ENCODE results near the gene MEN1.

Gene MEN1

DNA sequence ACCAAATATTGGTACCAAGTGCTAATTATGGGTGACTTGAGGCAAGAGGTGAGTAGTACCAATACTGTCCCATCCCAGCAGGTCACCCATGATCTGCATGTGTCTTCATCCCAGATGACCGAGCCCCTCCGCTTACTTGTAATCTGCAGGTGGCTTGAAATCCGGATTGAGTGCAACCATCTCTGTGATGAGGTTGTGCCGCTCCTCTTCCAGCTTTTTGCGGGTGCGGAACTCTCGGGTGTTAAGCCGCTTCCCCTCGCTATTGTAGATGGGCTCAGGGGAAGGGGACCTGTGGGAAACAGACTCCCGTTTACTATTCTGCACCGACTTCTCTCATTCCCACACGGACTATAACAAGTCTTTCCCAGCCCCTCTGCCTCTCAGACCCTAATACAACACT is 40.2 kb downstream of the MEN1 start:
- H3K36me3 ChIP-seq (ENCODE audit: control insufficient read depth in 1 of 2, insufficient read depth in 2 of 2, low read length in 2 of 2), result peaks cover 83 to 88% of the 10 kb centered on the region in 2 donors
- H3K27me3 ChIP-seq (ENCODE audit: low read depth, low read length), result no peaks in the 10 kb centered on the region
- peaks cover 0 to 40% of the 10 kb centered on the region in 2 donors for H3K4me1 ChIP-seq (ENCODE audit: control insufficient read depth in 1 of 2, insufficient read depth in 2 of 2, low read length in 2 of 2)
- no peak overlapping the region for H3K4me3 ChIP-seq (ENCODE audit: low read depth in 1 of 2, low read length in 2 of 2)
- H3K9me3 ChIP-seq (ENCODE audit: control insufficient read depth in 1 of 2, low read length in 2 of 2), result no peaks in the 10 kb centered on the region
- H3K27ac ChIP-seq (ENCODE audit: low read length), result no peak overlapping the region

DNA sequence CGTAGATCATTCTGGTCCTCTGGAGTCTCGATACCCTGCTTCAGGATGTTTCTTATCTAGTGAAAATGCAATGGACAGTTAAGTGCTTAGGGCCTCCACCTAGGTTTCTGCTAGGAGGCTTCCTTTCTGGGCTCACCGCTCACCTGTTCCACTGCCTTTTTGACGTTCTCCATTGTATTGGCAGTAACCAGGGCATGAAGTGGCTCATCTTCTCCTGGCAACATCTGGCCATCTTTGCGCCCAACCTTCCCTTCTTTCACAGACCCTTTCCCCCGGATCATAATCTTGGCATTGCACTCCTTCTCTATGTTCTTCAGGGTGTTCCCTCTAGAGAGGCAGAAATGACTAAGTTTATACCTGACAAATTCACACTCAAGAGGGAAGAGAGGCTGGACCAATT is 41.1 kb downstream of the MEN1 start:
- Histone ChIP-seq H3K27me3 (ENCODE audit: low read depth, low read length) (no peaks in the 10 kb centered on the region), H3K27ac (ENCODE audit: low read length) (no peak overlapping the region), H3K4me3 (ENCODE audit: low read depth in 1 of 2, low read length in 2 of 2) (no peak overlapping the region), H3K9me3 (ENCODE audit: control insufficient read depth in 1 of 2, low read length in 2 of 2) (no peaks in the 10 kb centered on the region), H3K4me1 (ENCODE audit: control insufficient read depth in 1 of 2, insufficient read depth in 2 of 2, low read length in 2 of 2) (peaks cover 8 to 43% of the 10 kb centered on the region in 2 donors), H3K36me3 (ENCODE audit: control insufficient read depth in 1 of 2, insufficient read depth in 2 of 2, low read length in 2 of 2) (peaks cover 84 to 92% of the 10 kb centered on the region in 2 donors)

DNA sequence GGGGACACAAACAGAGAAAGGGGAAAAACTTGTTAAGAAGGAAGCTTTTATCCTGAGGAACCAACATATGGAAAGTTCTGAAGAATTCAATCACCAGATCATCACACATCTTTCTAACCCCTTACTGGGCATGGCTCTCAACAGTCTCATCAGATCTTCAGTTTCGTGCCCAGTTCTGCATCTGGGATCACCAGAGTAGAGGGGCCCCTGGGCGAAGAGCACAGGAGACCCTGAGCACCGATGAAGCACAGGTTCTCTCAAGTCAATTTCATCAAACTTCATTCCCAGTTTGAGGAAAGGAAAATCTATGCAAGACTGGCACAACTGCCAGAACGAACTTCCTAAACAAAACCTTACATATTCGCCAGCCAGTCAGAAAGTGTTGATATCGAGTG is 42.1 kb downstream of the MEN1 start:
- Histone ChIP-seq H3K36me3 (ENCODE audit: control insufficient read depth in 1 of 2, insufficient read depth in 2 of 2, low read length in 2 of 2) (peaks cover 86 to 90% of the 10 kb centered on the region in 2 donors), H3K4me1 (ENCODE audit: control insufficient read depth in 1 of 2, insufficient read depth in 2 of 2, low read length in 2 of 2) (peaks cover 17 to 43% of the 10 kb centered on the region in 2 donors), H3K9me3 (ENCODE audit: control insufficient read depth in 1 of 2, low read length in 2 of 2) (no peaks in the 10 kb centered on the region), H3K27me3 (ENCODE audit: low read depth, low read length) (no peaks in the 10 kb centered on the region), H3K27ac (ENCODE audit: low read length) (no peak overlapping the region), H3K4me3 (ENCODE audit: low read depth in 1 of 2, low read length in 2 of 2) (no peak overlapping the region)

DNA sequence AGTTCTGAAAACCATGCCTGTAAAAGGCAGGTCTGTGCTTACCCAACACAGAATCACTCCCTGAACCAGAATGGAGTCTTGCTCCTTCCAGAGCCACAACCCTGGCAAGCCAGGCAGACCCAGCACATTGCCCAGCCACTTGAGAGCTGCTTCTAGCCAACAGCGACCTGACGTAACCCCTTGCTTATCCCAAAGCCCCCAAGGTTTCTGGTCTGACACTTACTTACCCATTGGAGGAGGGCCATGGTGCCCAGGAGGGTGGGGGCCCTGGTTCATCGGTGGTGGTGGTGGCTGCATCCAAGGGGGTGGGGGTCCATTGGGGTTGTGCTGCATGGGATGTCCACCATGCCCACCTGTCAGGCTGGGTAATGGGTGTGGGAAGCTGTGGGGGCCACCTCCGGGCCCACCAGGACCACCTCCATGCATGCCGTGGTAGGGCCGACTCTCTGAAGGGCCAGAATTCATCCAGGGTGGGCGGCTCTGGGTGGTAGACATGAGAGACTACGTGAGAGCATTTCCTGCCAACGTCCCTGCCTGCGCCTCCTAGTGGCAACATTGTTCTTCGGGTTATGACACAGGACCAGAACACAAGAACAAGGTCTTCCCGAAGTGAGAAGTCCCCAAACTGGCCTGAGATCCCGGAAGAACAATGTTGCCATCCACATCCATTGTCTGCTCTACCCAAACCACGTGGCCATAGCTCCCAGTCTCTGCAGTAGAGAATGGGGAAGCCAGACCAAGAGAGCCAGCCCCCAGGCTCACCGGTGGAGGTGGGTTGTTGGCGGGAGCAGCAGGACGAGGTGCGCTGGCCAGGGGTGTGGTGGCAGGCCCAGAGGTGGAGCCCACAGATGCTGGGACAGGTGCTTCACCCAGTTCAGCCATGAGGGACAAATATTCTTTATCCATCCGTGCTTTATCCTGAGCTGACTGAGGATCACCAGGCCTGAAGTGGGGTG is 42.7 kb downstream of the MEN1 start:
- Histone ChIP-seq H3K27me3 (ENCODE audit: low read depth, low read length) (no peaks in the 10 kb centered on the region), H3K4me1 (ENCODE audit: control insufficient read depth in 1 of 2, insufficient read depth in 2 of 2, low read length in 2 of 2) (peaks cover 23 to 43% of the 10 kb centered on the region in 2 donors), H3K9me3 (ENCODE audit: control insufficient read depth in 1 of 2, low read length in 2 of 2) (no peaks in the 10 kb centered on the region), H3K36me3 (ENCODE audit: control insufficient read depth in 1 of 2, insufficient read depth in 2 of 2, low read length in 2 of 2) (peaks cover 85 to 86% of the 10 kb centered on the region in 2 donors), H3K27ac (ENCODE audit: low read length) (no peak overlapping the region), H3K4me3 (ENCODE audit: low read depth in 1 of 2, low read length in 2 of 2) (no peak overlapping the region)

DNA sequence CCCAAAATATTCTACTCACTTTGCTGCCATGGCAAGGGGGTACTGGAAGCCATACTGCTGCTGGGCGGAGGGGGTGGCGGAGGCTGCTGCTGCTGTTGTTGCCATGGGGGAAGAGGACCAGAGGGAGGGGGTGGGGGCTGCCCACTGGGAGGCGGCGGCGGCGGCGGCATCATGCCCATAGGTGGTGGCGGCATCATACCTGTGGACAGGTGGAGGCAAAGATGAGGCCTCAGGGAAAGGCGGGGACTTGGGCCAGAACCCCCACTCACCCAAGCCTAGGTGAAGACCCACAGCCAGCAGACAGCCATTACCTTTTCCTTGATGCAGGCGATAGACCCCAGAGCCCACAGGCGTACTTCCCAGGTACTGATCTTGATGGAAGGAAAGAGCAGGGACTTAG is 43.5 kb downstream of the MEN1 start:
- no peak overlapping the region for H3K4me3 ChIP-seq (ENCODE audit: low read depth in 1 of 2, low read length in 2 of 2)
- H3K36me3 ChIP-seq (ENCODE audit: control insufficient read depth in 1 of 2, insufficient read depth in 2 of 2, low read length in 2 of 2), result peaks cover 80 to 82% of the 10 kb centered on the region in 2 donors
- H3K27me3 ChIP-seq (ENCODE audit: low read depth, low read length), result no peaks in the 10 kb centered on the region
- peaks cover 25 to 44% of the 10 kb centered on the region in 2 donors for H3K4me1 ChIP-seq (ENCODE audit: control insufficient read depth in 1 of 2, insufficient read depth in 2 of 2, low read length in 2 of 2)
- H3K9me3 ChIP-seq (ENCODE audit: control insufficient read depth in 1 of 2, low read length in 2 of 2), result no peaks in the 10 kb centered on the region
- H3K27ac ChIP-seq (ENCODE audit: low read length), result no peak overlapping the region

DNA sequence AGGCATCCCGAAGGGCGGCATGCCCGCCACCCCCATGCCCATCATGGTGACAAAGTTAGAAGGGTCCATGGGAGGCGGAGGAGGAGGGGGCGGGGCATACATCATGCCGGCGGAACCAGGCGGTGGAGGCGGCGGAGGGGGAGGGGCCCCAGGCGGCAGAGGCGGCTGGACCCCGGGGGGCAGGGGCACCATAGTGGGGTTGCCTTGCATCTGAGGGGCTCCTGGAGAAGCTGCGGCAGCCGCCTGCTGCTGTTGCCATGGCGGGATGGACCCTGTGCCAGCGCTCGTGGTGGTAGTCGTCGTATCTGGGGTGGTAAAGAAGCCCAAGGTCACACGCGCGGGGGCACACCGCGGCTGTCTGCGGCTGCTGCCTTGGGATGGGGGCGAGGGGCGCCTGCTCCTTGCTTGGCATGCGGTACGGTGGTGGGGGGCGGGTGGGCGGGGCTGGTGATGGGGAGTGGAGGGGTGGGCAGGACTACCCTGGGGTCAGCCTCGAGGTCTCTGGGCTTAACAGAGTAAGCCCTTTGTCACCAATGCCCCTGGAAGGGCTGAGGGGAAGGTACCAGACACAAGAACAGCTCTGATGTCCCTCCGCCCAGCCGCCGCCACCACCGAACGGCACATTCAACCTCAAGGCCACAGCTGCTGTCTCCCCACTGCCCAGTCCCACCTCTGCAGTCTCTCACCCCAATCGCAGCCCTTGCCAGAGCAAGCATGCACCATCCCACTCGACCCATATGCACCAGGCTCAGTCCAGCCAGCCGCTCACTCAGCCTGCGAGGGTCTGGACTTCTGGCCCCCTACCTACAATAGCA is 44.3 kb downstream of the MEN1 start:
- H3K4me1 ChIP-seq (ENCODE audit: control insufficient read depth in 1 of 2, insufficient read depth in 2 of 2, low read length in 2 of 2), result peaks cover 25 to 46% of the 10 kb centered on the region in 2 donors
- H3K36me3 ChIP-seq (ENCODE audit: control insufficient read depth in 1 of 2, insufficient read depth in 2 of 2, low read length in 2 of 2), result peaks cover 74 to 77% of the 10 kb centered on the region in 2 donors
- H3K4me3 ChIP-seq (ENCODE audit: low read depth in 1 of 2, low read length in 2 of 2), result no peak overlapping the region
- no peaks in the 10 kb centered on the region for H3K27me3 ChIP-seq (ENCODE audit: low read depth, low read length)
- no peaks in the 10 kb centered on the region for H3K9me3 ChIP-seq (ENCODE audit: control insufficient read depth in 1 of 2, low read length in 2 of 2)
- H3K27ac ChIP-seq (ENCODE audit: low read length), result no peak overlapping the region

DNA sequence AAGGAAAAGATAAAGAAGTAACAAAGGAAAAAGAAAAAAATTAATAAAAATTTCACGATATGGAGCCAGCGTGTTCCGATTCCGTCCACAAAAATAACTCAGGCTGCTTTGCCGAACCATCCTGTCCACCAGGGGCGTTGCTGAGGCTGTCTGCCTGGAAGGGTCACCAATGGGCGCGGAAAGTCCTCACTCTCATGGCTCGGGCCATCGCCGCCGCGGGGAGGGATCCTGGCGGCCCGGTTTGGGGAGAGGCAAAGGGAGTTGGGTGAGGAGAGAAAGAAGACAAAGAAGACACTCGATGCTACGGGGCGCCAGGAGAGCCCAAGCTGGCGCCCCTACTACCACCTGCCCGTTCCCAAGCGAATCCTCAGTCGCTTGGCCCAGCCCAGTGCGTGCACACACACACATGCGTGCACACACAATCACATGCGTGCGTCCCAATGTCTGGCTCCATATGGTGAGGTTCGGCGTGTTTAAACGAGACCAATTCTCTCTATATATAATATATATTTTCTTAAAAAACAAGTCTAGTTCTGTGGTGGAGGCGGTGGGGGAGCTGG is 45.0 kb downstream of the MEN1 start:
- peaks cover 67 to 70% of the 10 kb centered on the region in 2 donors for H3K36me3 ChIP-seq (ENCODE audit: control insufficient read depth in 1 of 2, insufficient read depth in 2 of 2, low read length in 2 of 2)
- no peak overlapping the region for H3K4me3 ChIP-seq (ENCODE audit: low read depth in 1 of 2, low read length in 2 of 2)
- H3K27me3 ChIP-seq (ENCODE audit: low read depth, low read length), result no peaks in the 10 kb centered on the region
- no peaks in the 10 kb centered on the region for H3K9me3 ChIP-seq (ENCODE audit: control insufficient read depth in 1 of 2, low read length in 2 of 2)
- peaks cover 26 to 53% of the 10 kb centered on the region in 2 donors for H3K4me1 ChIP-seq (ENCODE audit: control insufficient read depth in 1 of 2, insufficient read depth in 2 of 2, low read length in 2 of 2)
- H3K27ac ChIP-seq (ENCODE audit: low read length), result no peak overlapping the region

DNA sequence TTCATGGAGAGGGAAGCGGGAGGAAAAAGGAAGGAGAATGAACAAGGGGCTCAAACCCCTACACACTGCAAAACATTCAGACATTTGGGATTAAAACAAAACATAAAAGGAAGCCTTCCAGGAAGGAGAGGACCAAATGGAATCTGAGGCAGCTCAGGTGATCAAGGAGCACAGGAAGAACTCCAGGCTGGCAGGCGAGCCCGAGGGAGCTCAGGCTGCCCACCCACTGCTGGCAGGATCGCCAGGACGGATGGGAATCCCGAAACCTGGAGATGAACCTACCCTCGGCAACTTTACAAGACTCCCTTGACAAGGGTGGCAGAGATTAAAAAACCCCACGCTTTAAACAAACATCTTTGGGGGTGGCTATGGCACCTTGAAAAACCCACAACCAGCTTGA is 45.6 kb downstream of the MEN1 start:
- Histone ChIP-seq H3K4me1 (ENCODE audit: control insufficient read depth in 1 of 2, insufficient read depth in 2 of 2, low read length in 2 of 2) (peaks cover 30 to 59% of the 10 kb centered on the region in 2 donors), H3K27me3 (ENCODE audit: low read depth, low read length) (no peaks in the 10 kb centered on the region), H3K9me3 (ENCODE audit: control insufficient read depth in 1 of 2, low read length in 2 of 2) (no peaks in the 10 kb centered on the region), H3K4me3 (ENCODE audit: low read depth in 1 of 2, low read length in 2 of 2) (no peak overlapping the region), H3K36me3 (ENCODE audit: control insufficient read depth in 1 of 2, insufficient read depth in 2 of 2, low read length in 2 of 2) (peaks cover 61 to 64% of the 10 kb centered on the region in 2 donors), H3K27ac (ENCODE audit: low read length) (no peak overlapping the region)

DNA sequence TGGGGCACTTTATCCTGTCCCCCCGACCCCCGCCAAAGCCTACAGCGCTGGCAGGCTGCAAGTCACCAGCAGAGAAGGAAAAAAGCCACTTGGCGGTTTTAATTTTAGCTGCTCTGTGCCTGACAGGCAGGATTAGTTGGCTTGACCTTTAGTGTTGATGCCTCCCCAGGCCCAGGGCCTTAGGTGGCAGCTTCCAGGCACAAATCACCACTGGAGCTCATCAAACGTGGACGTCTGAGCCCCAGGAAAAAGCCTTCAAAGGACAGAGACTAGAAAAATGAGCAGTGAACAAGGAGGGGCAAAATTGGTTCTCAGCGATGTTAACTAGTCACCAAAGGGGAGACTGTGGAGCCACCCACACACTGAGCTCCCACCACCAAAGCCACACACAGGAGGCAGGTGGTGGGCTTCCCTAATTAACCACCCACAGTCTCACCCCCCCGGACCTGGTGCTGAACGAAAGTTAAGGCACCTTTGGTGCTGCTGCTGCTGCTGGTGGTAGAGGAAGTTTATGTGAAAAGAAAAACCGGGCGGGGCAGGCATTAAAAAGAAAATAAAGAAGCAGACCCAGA is 46.2 kb downstream of the MEN1 start:
- Histone ChIP-seq H3K27ac (ENCODE audit: low read length) (no peak overlapping the region), H3K36me3 (ENCODE audit: control insufficient read depth in 1 of 2, insufficient read depth in 2 of 2, low read length in 2 of 2) (peaks cover 54 to 58% of the 10 kb centered on the region in 2 donors), H3K27me3 (ENCODE audit: low read depth, low read length) (no peaks in the 10 kb centered on the region), H3K4me1 (ENCODE audit: control insufficient read depth in 1 of 2, insufficient read depth in 2 of 2, low read length in 2 of 2) (peaks cover 30 to 65% of the 10 kb centered on the region in 2 donors), H3K9me3 (ENCODE audit: control insufficient read depth in 1 of 2, low read length in 2 of 2) (no peaks in the 10 kb centered on the region), H3K4me3 (ENCODE audit: low read depth in 1 of 2, low read length in 2 of 2) (peak overlapping the region in 1 of 2 donors; percentile 17)

DNA sequence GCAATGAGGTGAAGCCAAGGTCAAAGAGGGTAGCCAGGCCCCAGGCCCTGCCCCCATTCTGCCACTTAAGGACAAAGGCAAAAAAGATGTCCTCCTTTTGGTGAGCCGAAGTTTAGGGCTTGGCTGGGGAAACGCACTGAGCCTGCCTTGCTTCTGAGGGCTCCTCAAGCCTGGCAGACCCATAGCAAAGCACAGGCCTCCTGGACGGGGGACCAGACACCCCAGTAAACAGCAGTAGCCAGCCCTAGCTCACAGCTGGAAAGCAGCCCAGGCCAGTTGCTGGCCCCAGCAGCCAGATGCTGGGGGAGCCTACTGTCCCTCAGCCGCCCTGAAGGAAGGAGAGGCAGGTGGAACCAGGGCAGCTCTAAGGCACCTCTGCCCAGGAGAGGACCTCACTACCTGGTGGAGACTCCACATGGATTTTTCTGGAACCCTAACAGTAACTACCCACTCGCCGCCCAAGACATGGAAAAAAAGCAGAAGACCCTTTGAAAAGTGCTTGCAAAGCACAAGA is 46.8 kb downstream of the MEN1 start:
- peaks cover 30 to 70% of the 10 kb centered on the region in 2 donors for H3K4me1 ChIP-seq (ENCODE audit: control insufficient read depth in 1 of 2, insufficient read depth in 2 of 2, low read length in 2 of 2)
- H3K4me3 ChIP-seq (ENCODE audit: low read depth in 1 of 2, low read length in 2 of 2), result peak overlapping the region in 1 of 2 donors; percentile 17
- peaks cover 49 to 52% of the 10 kb centered on the region in 2 donors for H3K36me3 ChIP-seq (ENCODE audit: control insufficient read depth in 1 of 2, insufficient read depth in 2 of 2, low read length in 2 of 2)

More for the DNA sequence above, 46.8 kb downstream of the MEN1 start:
- peak overlapping the region; percentile 42 for H3K27ac ChIP-seq (ENCODE audit: low read length)
- no peaks in the 10 kb centered on the region for H3K9me3 ChIP-seq (ENCODE audit: control insufficient read depth in 1 of 2, low read length in 2 of 2)
- H3K27me3 ChIP-seq (ENCODE audit: low read depth, low read length), result no peaks in the 10 kb centered on the region
